ENCODE data around the gene YLPM1.

The YLPM1 gene

DNA sequence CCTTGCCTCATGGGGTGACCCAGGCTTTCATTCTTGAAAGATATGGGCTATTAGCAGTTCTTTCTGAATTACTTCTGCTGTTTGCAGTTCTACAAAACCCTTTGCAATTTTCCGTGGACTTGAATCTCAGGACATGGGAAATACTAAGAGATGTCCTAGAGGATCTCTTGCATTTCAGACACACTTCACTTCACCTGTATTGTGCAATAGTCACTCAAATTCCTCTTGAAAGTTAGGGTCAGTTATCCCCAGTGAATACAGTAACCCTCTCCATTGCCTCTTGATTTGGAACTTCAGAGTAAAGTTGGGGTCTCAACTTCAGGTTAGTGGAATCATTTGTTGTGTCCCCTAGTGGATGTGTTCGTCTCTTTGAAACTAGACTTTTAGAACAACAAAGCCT lies 31.8 kb downstream of the YLPM1 start:
- Histone ChIP-seq H3K4me3 (ENCODE audit: low read length) (no peak overlapping the region), H3K4me1 (ENCODE audit: insufficient read depth, low read length) (peaks cover 30% of the 10 kb centered on the region), H3K36me3 (ENCODE audit: insufficient read depth, low read depth, low read length) (peaks cover 45% of the 10 kb centered on the region), H3K27ac (ENCODE audit: low read length) (no peak overlapping the region), H3K9me3 (ENCODE audit: insufficient read depth, low read depth, low read length) (no peaks in the 10 kb centered on the region), H3K9ac (ENCODE audit: low read depth, low read length) (no peak overlapping the region), H3K27me3 (ENCODE audit: insufficient read depth, low read length) (no peaks in the 10 kb centered on the region)

DNA sequence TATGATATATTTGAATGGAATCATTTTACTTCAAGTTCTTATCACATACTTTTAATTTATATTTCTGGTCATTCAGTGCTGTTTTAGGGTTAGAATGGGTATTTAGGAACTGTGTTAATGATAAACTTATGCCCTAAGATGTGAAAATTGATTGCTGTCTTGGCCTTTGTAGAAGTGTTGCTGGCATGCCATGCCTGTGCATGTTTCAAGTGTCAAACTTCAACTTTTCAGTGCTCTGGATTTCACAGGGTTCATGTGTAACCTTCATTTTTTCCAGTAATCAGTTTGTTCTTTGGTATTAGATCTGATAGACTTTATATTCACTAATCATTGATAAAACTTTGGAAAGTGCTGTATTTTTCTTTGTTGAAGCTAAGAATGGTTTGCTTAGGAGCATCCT lies 36.6 kb downstream of the YLPM1 start:
- Histone ChIP-seq H3K36me3 (ENCODE audit: insufficient read depth, low read depth, low read length) (peaks cover 77% of the 10 kb centered on the region), H3K27me3 (ENCODE audit: insufficient read depth, low read length) (no peaks in the 10 kb centered on the region)

DNA sequence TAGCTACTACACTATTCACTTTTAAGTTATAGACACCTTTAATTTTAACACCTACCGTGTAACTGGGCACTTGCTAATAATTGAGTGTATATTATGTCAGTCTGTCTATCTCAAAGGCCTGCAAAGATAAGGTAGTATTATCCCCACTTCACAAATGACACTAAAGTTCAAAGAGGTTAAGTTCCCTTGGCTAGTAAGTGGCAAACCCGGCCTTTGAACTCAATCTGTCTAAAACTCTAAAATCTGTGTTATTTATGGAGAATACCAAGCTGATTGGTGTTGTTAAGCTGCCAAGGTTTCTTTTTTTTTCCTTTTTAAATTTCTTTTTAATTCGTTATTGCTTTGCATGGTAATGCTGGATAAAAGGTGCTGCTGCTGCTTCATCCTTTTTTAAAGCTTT lies 37.7 kb downstream of the YLPM1 start:
- Histone ChIP-seq H3K36me3 (ENCODE audit: insufficient read depth, low read depth, low read length) (peaks cover 72% of the 10 kb centered on the region), H3K4me3 (ENCODE audit: low read length) (no peak overlapping the region), H3K9ac (ENCODE audit: low read depth, low read length) (no peak overlapping the region), H3K27ac (ENCODE audit: low read length) (no peak overlapping the region), H3K27me3 (ENCODE audit: insufficient read depth, low read length) (no peaks in the 10 kb centered on the region), H3K4me1 (ENCODE audit: insufficient read depth, low read length) (no peaks in the 10 kb centered on the region), H3K9me3 (ENCODE audit: insufficient read depth, low read depth, low read length) (no peaks in the 10 kb centered on the region)

More for the DNA sequence above, 36.6 kb downstream of the YLPM1 start:
- Histone ChIP-seq H3K9me3 (ENCODE audit: insufficient read depth, low read depth, low read length) (no peaks in the 10 kb centered on the region), H3K9ac (ENCODE audit: low read depth, low read length) (no peak overlapping the region), H3K27ac (ENCODE audit: low read length) (no peak overlapping the region), H3K4me3 (ENCODE audit: low read length) (no peak overlapping the region), H3K4me1 (ENCODE audit: insufficient read depth, low read length) (no peaks in the 10 kb centered on the region)

- H3K27ac ChIP-seq (ENCODE audit: low read length) = no peak overlapping the region
- no peaks in the 10 kb centered on the region for H3K4me1 ChIP-seq (ENCODE audit: insufficient read depth, low read length)
- H3K36me3 ChIP-seq (ENCODE audit: insufficient read depth, low read depth, low read length) = peaks cover 67% of the 10 kb centered on the region
- H3K27me3 ChIP-seq (ENCODE audit: insufficient read depth, low read length) = no peaks in the 10 kb centered on the region
- no peak overlapping the region for H3K9ac ChIP-seq (ENCODE audit: low read depth, low read length)
- H3K4me3 ChIP-seq (ENCODE audit: low read length) = no peak overlapping the region
- H3K9me3 ChIP-seq (ENCODE audit: insufficient read depth, low read depth, low read length) = no peaks in the 10 kb centered on the region
Observed at GRCh38 chr14:74801396-74801795, 38.3 kb downstream of the YLPM1 start.

DNA sequence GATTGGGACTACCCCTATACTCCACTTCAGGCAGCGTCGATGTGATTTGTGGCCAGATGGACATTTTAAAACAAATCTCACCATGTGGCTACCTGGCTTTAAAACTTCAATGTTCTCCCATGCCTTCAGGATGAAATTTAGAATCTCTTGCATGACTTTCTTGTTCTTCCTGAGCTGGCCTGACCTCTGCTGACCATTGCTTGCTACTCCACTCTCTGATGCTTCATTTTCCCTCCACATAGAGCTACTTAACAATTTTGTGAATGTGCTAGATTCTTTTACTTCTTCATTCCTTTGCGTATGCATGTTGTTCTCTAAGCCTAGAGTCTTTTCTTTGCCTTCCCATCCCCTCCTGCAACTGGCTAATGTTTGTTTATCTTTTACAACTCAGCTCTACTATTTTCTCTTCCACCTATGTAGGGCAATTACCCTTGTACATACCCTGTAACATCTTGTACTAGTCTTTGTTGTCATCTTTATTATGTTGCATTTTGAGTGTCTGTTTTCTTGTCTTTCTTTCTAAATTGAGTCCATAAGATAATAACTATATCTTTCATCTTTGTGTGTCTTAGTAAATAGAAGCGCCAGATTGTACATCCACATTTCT lies 41.2 kb downstream of the YLPM1 start:
- no peaks in the 10 kb centered on the region for H3K27me3 ChIP-seq (ENCODE audit: insufficient read depth, low read length)
- no peaks in the 10 kb centered on the region for H3K4me1 ChIP-seq (ENCODE audit: insufficient read depth, low read length)
- H3K9me3 ChIP-seq (ENCODE audit: insufficient read depth, low read depth, low read length) = no peaks in the 10 kb centered on the region
- no peak overlapping the region for H3K27ac ChIP-seq (ENCODE audit: low read length)
- H3K9ac ChIP-seq (ENCODE audit: low read depth, low read length) = no peak overlapping the region
- H3K36me3 ChIP-seq (ENCODE audit: insufficient read depth, low read depth, low read length) = peaks cover 59% of the 10 kb centered on the region
- H3K4me3 ChIP-seq (ENCODE audit: low read length) = no peak overlapping the region

GRCh38 chr14:74807853-74808545 lies 44.9 kb downstream of the YLPM1 start:
- no peaks in the 10 kb centered on the region for H3K4me1 ChIP-seq (ENCODE audit: insufficient read depth, low read length)
- H3K27ac ChIP-seq (ENCODE audit: low read length) = no peak overlapping the region
- H3K4me3 ChIP-seq (ENCODE audit: low read length) = no peak overlapping the region
- peaks cover 63% of the 10 kb centered on the region for H3K36me3 ChIP-seq (ENCODE audit: insufficient read depth, low read depth, low read length)
- H3K27me3 ChIP-seq (ENCODE audit: insufficient read depth, low read length) = no peaks in the 10 kb centered on the region
- no peaks in the 10 kb centered on the region for H3K9me3 ChIP-seq (ENCODE audit: insufficient read depth, low read depth, low read length)
- no peak overlapping the region for H3K9ac ChIP-seq (ENCODE audit: low read depth, low read length)

GRCh38 chr14:74816124-74816523 lies 53.0 kb downstream of the YLPM1 start:
- H3K27ac ChIP-seq (ENCODE audit: low read length) = no peak overlapping the region
- H3K9ac ChIP-seq (ENCODE audit: low read depth, low read length) = no peak overlapping the region
- no peaks in the 10 kb centered on the region for H3K9me3 ChIP-seq (ENCODE audit: insufficient read depth, low read depth, low read length)
- no peaks in the 10 kb centered on the region for H3K27me3 ChIP-seq (ENCODE audit: insufficient read depth, low read length)
- H3K4me3 ChIP-seq (ENCODE audit: low read length) = no peak overlapping the region
- H3K36me3 ChIP-seq (ENCODE audit: insufficient read depth, low read depth, low read length) = peaks cover 93% of the 10 kb centered on the region
- no peaks in the 10 kb centered on the region for H3K4me1 ChIP-seq (ENCODE audit: insufficient read depth, low read length)

DNA sequence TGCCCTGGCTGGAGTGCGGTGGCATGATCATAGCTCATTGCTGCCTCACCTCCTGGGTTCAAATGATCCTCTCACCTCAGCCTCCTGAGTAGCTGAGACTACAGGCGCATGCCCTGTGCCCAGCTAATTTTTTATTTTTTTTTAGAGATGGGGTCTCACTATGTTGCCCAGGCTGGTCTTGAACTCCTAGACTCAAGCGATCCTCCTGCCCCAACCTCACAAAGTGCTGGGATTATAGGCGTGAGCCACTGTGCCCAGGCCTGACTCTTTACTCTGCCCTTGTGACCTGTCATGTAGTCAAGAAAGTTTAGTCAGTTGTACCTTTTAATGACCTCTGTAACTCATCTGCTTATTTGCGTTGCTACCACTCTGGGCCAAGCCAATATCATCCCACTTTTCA lies 57.2 kb downstream of the YLPM1 start:
- H3K27me3 ChIP-seq (ENCODE audit: insufficient read depth, low read length) = no peaks in the 10 kb centered on the region
- H3K36me3 ChIP-seq (ENCODE audit: insufficient read depth, low read depth, low read length) = peaks cover 81% of the 10 kb centered on the region
- no peak overlapping the region for H3K4me3 ChIP-seq (ENCODE audit: low read length)
- H3K9ac ChIP-seq (ENCODE audit: low read depth, low read length) = no peak overlapping the region
- no peaks in the 10 kb centered on the region for H3K9me3 ChIP-seq (ENCODE audit: insufficient read depth, low read depth, low read length)
- no peak overlapping the region for H3K27ac ChIP-seq (ENCODE audit: low read length)
- H3K4me1 ChIP-seq (ENCODE audit: insufficient read depth, low read length) = no peaks in the 10 kb centered on the region

GRCh38 chr14:74821267-74821915 lies 58.3 kb downstream of the YLPM1 start:
- peaks cover 72% of the 10 kb centered on the region for H3K36me3 ChIP-seq (ENCODE audit: insufficient read depth, low read depth, low read length)

DNA sequence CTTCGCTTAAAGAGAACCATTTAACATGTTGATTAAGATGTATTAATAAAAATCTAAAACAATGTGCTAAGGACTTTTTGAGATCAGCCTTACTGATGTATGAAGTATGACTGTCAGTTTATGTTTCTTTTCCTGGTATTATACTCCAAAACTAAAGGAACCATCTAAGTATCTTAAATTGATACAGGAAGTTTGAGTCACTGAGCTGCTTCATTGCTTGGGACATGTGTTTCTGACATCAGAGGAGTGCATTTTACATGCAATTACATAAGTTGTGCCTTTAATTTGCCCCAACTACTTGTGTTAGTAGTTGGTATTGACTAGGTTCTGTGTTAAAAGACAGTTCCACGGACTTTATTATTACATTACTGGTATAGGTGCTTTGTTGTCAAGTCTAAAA lies 61.9 kb downstream of the YLPM1 start:
- no peaks in the 10 kb centered on the region for H3K9me3 ChIP-seq (ENCODE audit: insufficient read depth, low read depth, low read length)
- H3K4me1 ChIP-seq (ENCODE audit: insufficient read depth, low read length) = no peaks in the 10 kb centered on the region; the same call in 1 of the 2 replicates
- H3K4me3 ChIP-seq (ENCODE audit: low read length) = no peak overlapping the region
- peaks cover 69% of the 10 kb centered on the region for H3K36me3 ChIP-seq (ENCODE audit: insufficient read depth, low read depth, low read length)
- H3K27me3 ChIP-seq (ENCODE audit: insufficient read depth, low read length) = no peaks in the 10 kb centered on the region
- H3K27ac ChIP-seq (ENCODE audit: low read length) = no peak overlapping the region
- H3K9ac ChIP-seq (ENCODE audit: low read depth, low read length) = no peak overlapping the region

More at GRCh38 chr14:74821267-74821915, 58.3 kb downstream of the YLPM1 start:
- no peaks in the 10 kb centered on the region; the same call in 1 of the 2 replicates for H3K4me1 ChIP-seq (ENCODE audit: insufficient read depth, low read length)
- H3K27ac ChIP-seq (ENCODE audit: low read length) = no peak overlapping the region
- H3K9ac ChIP-seq (ENCODE audit: low read depth, low read length) = no peak overlapping the region
- H3K4me3 ChIP-seq (ENCODE audit: low read length) = no peak overlapping the region
- no peaks in the 10 kb centered on the region for H3K27me3 ChIP-seq (ENCODE audit: insufficient read depth, low read length)
- H3K9me3 ChIP-seq (ENCODE audit: insufficient read depth, low read depth, low read length) = no peaks in the 10 kb centered on the region

DNA sequence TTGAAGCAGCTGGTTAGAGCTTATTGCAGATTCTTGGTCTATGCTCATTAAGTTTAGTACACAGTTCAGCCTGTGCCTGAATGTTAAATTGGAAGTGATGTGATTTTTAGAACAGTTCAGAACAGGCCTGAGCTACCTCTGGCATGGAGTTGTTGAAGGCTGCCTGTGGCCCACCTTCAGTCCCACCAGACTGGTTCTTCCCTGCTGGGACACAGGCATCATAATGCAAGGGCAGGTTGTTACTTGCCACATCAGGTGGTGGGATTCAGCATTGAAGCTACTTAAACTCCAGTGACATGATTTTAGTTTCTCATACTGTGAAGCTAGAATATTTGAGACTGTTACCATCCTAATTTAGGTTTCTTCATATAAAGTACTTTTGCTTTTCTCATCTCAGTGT lies 63.5 kb downstream of the YLPM1 start:
- no peaks in the 10 kb centered on the region; the same call in 1 of the 2 replicates for H3K4me1 ChIP-seq (ENCODE audit: insufficient read depth, low read length)
- H3K9ac ChIP-seq (ENCODE audit: low read depth, low read length) = no peak overlapping the region
- H3K4me3 ChIP-seq (ENCODE audit: low read length) = no peak overlapping the region
- no peaks in the 10 kb centered on the region for H3K27me3 ChIP-seq (ENCODE audit: insufficient read depth, low read length)
- H3K9me3 ChIP-seq (ENCODE audit: insufficient read depth, low read depth, low read length) = no peaks in the 10 kb centered on the region
- H3K36me3 ChIP-seq (ENCODE audit: insufficient read depth, low read depth, low read length) = peaks cover 69% of the 10 kb centered on the region
- H3K27ac ChIP-seq (ENCODE audit: low read length) = no peak overlapping the region

DNA sequence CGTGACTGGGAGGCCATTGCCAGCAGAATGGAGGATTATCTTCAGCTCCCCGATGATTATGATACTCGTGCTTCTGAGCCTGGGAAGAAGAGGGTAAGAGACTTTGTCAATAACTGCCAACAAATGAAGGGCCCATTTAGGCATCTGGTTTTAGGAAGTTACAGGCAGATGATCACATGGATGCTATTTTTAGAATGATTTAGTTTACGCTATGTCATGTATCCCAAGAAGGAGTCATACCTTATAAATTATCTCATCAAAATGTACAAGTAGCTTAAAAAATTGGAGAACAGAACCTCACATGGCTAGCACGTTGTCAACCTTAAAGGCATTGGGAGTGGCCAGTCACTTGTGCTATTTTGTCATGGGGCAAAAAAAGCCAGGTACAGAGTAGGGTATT lies 66.1 kb downstream of the YLPM1 start:
- Histone ChIP-seq H3K27me3 (ENCODE audit: insufficient read depth, low read length) (no peaks in the 10 kb centered on the region), H3K9me3 (ENCODE audit: insufficient read depth, low read depth, low read length) (no peaks in the 10 kb centered on the region), H3K4me1 (ENCODE audit: insufficient read depth, low read length) (no peaks in the 10 kb centered on the region; the same call in 1 of the 2 replicates), H3K27ac (ENCODE audit: low read length) (no peak overlapping the region), H3K4me3 (ENCODE audit: low read length) (no peak overlapping the region), H3K9ac (ENCODE audit: low read depth, low read length) (no peak overlapping the region), H3K36me3 (ENCODE audit: insufficient read depth, low read depth, low read length) (peaks cover 62% of the 10 kb centered on the region)
